ENCODE results near the gene CHST11. TPM values are rescaled to one million over a fixed set of nuclear protein-coding genes. Genes with fewer than 3 reads are reported as not detected.

CHST11 gene
- total RNA-seq, 1 experiment from 2014 or later: 1.1 TPM

- ChIA-PET CTCF (no interaction called here), POLR2A (ENCODE audit: low non-redundant PET) (no interaction called here)
- TF ChIP-seq CTCF (conservative IDR thresholded peaks at IDR 0.05; ENCODE audit: low read depth, low read length): no peak
- no peak for TF ChIP-seq EZH2 (IDR thresholded peaks at IDR 0.05; ENCODE audit: borderline replicate concordance, low read depth, low read length, poor library complexity, severe bottlenecking)
- Histone ChIP-seq H3K27ac (ENCODE audit: low read depth, low read length, poor library complexity, severe bottlenecking) (no peak overlapping the region), H3K9me3 (ENCODE audit: low read depth, low read length, poor library complexity, severe bottlenecking) (no peaks in the 10 kb centered on the region), H3K4me3 (ENCODE audit: low read depth, low read length, poor library complexity, severe bottlenecking) (no peak overlapping the region), H3K4me1 (ENCODE audit: insufficient read depth, low read length, poor library complexity, severe bottlenecking) (no peaks in the 10 kb centered on the region), H3K36me3 (ENCODE audit: insufficient read depth, low read length, poor library complexity, severe bottlenecking) (no peaks in the 10 kb centered on the region), H3K27me3 (replicated peaks; ENCODE audit: insufficient read depth, low read depth, low read length, poor library complexity) (no peaks in the 10 kb centered on the region)
- intact Hi-C loops (cut with micrococcal nuclease; ENCODE audit: unreplicated experiment): no loop called here
- no peak for DNase-seq (ENCODE audit: low spot score)
- no TSS peak for BruUV-seq (replicated peaks)
Measured at GRCh38 chr12:104746467-104747088, 289.8 kb downstream of the CHST11 start.

GRCh38 chr12:104747330-104747729 lies 290.6 kb downstream of the CHST11 start:
- no peak for DNase-seq (ENCODE audit: low spot score)
- ChIA-PET CTCF (no interaction called here), POLR2A (ENCODE audit: low non-redundant PET) (no interaction called here)
- H3K27me3 ChIP-seq (replicated peaks; ENCODE audit: insufficient read depth, low read depth, low read length, poor library complexity): no peaks in the 10 kb centered on the region
- intact Hi-C loops (cut with micrococcal nuclease; ENCODE audit: unreplicated experiment): no loop called here
- H3K9me3 ChIP-seq (ENCODE audit: low read depth, low read length, poor library complexity, severe bottlenecking): no peaks in the 10 kb centered on the region
- no peaks in the 10 kb centered on the region for H3K36me3 ChIP-seq (ENCODE audit: insufficient read depth, low read length, poor library complexity, severe bottlenecking)
- no peak overlapping the region for H3K27ac ChIP-seq (ENCODE audit: low read depth, low read length, poor library complexity, severe bottlenecking)
- no peak overlapping the region for H3K4me3 ChIP-seq (ENCODE audit: low read depth, low read length, poor library complexity, severe bottlenecking)
- no peak for TF ChIP-seq EZH2 (IDR thresholded peaks at IDR 0.05; ENCODE audit: borderline replicate concordance, low read depth, low read length, poor library complexity, severe bottlenecking)
- no peak for TF ChIP-seq CTCF (conservative IDR thresholded peaks at IDR 0.05; ENCODE audit: low read depth, low read length)
- H3K4me1 ChIP-seq (ENCODE audit: insufficient read depth, low read length, poor library complexity, severe bottlenecking): no peaks in the 10 kb centered on the region
- no TSS peak for BruUV-seq (replicated peaks)

- Histone ChIP-seq H3K27ac (ENCODE audit: low read depth, low read length, poor library complexity, severe bottlenecking) (no peak overlapping the region), H3K9me3 (ENCODE audit: low read depth, low read length, poor library complexity, severe bottlenecking) (no peaks in the 10 kb centered on the region), H3K4me1 (ENCODE audit: insufficient read depth, low read length, poor library complexity, severe bottlenecking) (no peaks in the 10 kb centered on the region), H3K27me3 (replicated peaks; ENCODE audit: insufficient read depth, low read depth, low read length, poor library complexity) (no peaks in the 10 kb centered on the region), H3K36me3 (ENCODE audit: insufficient read depth, low read length, poor library complexity, severe bottlenecking) (no peaks in the 10 kb centered on the region), H3K4me3 (ENCODE audit: low read depth, low read length, poor library complexity, severe bottlenecking) (no peak overlapping the region)
- TF ChIP-seq CTCF (conservative IDR thresholded peaks at IDR 0.05; ENCODE audit: low read depth, low read length) (no peak), EZH2 (IDR thresholded peaks at IDR 0.05; ENCODE audit: borderline replicate concordance, low read depth, low read length, poor library complexity, severe bottlenecking) (no peak)
- ChIA-PET POLR2A (ENCODE audit: low non-redundant PET) (no interaction called here), CTCF (no interaction called here)
- intact Hi-C loops (cut with micrococcal nuclease; ENCODE audit: unreplicated experiment): no loop called here
- no TSS peak for BruUV-seq (replicated peaks)
- DNase-seq (ENCODE audit: low spot score): no peak
Measured at GRCh38 chr12:104747955-104748354, 291.2 kb downstream of the CHST11 start.

Measured in A673 (cell line).